NCI-H1436 (cell line): Measurements from ENCODE around the gene TMOD2.
"Not testable (repeated sequence)": the region's sequence is repeated elsewhere in the genome, so short reads cannot be mapped to it uniquely, and the experiment has no call there.

Experiments
- DNase-seq: peaks from one replicate; lab custom pipeline; 2025; lab: John Stamatoyannopoulos, UW

The TMOD2 gene

DNA sequence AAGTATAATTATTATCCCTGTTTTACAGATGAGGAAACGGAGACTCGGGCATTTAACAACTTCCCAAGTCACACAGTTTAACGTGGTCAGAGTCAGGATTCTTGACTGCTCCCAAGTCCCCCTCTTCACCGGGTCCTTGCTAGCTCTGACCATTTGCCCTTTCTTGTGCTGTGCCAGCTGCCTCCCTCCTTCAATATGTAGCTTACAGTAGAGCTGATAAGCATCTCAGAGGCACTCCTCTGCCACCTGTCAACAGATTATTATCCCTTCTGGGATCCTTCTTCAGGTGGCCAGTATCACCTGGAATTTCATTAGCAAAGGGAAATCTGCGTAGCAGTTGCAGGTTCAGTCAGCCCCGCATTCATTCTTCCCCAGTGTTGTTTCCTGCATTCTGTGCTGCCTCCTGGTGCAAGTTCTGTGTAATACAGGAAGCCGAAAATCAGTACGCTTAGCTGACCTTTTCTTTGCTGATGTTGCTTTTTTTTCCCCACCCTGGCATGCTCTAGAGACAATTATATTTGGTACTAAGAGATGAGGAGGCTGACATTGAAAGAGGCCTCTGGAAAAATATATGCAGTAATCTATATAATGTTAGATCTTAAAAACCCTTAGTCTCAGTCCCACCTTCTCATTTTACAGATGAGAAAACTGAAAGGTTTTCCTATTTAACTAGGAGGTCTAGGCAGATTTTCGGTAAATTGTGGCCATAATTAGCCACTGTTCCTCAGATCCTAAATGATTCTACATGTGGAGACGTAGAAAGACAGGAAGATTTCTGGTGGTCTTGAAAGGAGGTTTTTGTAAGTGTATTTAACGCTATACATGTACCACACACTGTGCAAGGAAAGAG, 24.8 kb downstream of the TMOD2 start:
- DNase-seq: no peak

DNA sequence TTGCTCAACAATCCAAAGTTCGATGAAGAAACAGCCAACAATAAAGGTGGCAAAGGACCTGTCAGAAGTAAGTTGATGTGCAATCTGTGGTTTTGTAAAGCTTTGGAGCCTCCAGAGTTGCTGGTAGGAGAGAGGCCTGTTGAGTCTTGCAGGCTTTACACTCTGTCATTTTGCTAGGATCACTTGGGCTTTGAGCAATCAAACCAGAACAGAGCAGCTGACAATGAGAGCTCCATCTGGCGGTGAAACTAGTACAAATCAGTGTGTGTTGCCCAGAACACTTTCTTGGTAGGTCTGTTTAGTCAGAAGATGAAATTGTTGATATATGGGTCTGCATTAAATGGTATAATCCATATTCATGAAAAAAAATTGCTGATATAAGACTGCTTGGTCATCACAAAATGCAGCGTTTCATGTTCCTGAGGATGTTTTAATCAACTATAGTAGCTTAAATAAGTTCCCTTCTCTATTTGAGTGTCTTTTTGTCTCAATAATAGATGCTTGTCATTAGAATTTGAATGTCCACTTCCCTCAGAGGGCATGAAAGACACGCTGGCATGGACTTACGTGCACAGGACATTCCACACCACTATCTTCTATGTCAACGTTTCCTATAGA, 25.7 kb downstream of the TMOD2 start:
- DNase-seq: peak; percentile 49

DNA sequence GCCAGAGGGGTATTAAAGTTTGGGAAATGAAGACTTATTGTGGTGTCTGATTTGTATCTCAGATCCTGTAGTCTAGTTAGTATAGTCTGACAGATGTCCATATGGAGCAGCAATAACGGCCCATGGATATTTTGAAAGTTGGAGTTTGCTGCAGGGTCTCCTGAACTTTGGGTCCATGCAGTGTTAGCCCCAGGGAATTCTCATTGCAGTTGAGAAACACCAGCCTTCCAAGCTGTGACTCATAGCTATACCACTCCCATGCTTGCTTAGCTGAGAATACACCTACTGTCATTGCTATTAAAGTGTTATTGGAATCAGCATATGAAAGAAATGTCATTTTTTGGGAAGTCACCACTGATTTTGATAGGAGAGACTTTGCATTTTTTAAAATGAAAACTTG, 29.2 kb downstream of the TMOD2 start:
- DNase-seq: no peak

DNA sequence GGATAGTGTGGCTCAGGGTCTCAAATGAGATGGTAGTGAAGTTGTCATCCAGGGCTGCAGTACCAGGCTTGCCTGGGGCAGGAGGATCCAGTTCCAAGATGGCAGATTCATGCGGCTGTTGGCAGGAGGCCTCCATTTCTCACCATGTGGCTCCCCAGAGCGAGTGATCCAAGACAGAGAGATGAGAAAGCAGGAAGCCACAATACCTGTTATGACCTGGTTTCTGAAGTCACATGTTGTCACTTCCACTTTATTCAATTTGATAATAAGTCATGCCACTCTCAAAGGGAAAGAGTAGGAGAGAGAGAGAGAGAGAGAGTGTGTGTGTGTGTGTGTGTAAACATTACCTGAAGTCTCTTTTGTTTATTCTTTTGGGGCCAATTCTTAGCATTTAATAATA, 30.1 kb downstream of the TMOD2 start:
- DNase-seq: no peak

DNA sequence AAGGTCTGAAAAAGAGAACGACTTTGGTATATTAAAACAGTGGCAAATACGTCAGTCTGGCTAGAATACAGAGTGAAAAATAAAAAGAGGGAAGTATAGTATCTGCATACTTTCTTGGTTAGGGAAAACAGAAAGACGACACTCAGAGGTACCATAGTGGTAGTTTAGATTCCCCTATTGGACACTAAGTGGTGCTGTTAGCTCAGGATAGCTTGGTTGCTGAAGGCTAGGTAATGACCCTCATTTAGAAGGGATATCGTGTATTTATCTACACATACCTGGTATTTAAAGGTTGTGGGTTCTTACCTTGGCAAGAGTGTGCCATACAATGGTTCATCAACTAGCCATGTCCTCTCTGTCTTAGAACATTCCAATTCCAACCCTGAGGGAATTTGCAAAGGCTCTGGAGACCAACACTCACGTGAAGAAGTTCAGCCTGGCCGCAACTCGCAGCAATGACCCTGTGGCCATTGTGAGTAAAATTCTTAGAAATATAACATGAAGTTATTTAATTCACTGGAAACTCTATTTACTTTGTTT, 31.0 kb downstream of the TMOD2 start:
- no peak for DNase-seq

DNA sequence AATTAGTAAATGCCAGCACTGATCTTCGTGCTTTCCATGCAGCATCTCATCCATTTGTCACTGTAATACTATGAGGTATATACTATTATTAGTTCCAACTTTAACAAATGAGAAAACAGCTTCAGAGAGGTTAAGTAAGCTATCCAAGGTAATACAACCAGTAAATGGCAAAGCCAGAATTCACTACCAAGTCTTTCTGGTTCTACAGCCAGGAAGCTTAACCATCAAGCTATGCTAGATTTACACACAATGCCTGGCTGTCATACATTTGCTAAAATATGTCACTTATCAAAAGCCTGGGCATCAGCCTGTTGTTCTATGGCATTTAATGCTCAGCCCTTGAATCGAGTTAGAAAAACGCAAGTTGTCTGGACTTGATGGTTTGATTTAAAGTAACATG, 32.6 kb downstream of the TMOD2 start:
- no peak for DNase-seq

DNA sequence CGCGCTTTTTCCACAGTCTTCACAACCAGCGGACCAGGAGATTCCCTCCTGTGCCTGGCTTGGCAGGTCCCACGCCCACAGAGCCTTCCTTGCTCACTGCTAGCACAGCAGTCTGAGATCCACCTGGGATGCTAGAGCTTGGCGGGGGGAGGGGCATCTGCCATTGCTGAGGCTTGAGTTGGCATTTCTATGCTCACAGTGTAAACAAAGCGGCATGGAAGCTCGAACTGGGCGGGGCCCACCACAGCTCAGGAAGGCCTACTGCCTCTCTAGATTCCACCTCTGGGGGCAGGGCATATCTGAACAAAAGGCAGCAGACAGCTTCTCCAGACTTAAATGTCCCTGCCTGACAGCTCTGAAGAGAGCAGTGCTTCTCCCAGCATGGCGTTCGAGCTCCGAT, 35.7 kb downstream of the TMOD2 start:
- DNase-seq: not testable (repeated sequence)

DNA sequence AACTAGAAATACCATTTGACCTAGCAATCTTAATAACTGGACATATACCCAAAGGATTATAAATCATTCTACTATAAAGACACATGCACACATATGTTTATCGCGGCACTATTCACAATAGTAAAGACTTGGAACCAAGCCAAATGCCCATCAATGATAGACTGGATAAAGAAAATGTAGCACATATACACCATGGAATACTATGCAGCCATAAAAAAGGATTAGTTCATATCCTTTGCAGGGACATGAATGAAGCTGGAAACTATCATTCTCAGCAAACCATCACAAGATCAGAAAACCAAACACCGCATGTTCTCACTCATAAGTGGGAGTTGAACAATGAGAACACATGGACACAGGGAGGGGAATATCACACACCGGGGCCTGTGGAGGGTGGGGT, 41.1 kb downstream of the TMOD2 start:
- DNase-seq: not testable (repeated sequence)

DNA sequence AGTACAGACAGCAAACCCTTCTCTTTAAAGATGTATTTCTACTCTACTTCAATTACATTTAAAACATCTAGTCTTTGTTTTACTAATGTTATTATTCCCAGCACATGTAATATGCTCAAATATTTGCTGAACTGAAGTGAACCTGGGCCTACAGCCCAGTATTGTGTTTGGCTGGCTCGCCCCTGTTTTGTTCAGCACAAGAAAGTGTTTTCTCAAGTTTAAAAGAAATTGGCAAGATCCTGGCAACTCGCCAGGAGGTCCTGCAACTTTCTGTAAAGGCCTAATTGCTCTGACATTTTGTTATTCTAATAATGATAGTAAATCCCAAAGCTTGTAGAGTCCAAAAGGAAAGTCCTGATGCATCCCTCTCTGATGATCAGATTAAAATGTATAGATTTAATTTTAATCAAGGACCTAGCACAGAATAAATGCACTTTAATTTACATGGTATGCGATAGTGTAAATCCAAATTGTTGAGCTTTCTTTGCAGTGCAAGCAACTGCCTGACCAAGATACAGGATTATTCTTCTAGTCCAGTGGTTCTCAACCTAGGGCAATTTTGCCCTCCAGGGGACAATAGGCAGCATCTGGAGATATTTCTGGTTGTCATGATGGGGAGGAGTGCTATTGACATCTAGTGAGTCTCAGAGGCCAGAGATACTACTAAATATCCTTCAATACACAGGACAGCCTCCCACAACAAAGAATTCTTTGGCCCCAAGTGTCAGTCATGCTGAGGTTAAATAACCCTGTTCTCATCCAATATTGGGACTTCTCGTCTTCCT, 42.3 kb downstream of the TMOD2 start:
- DNase-seq: no peak

DNA sequence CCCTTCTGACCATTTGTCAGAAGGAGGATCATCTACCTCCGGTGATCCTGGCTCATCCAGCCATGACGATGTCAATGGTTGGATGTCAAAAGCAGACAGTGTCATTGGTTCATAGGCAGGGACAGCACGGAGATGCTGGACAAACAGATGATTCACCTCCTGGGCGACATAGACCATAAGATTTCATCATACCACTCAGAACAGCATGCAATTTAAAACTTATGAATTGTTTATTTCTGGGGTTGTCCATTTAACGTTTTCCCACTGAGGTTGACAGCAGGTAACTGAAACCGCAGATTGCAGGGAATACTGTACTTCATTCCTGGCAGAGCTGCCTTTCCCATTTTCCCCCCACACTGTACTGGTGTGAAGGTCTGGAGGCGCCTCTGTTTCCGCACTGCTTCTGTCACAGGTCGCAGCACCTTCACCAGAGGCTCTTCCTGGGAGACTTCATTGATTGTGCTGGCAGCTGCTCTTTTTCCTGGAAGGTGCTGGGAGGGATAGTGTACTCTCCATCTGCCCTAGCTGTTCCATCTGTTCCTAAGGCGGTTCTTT, 45.5 kb downstream of the TMOD2 start:
- DNase-seq: no peak

DNA sequence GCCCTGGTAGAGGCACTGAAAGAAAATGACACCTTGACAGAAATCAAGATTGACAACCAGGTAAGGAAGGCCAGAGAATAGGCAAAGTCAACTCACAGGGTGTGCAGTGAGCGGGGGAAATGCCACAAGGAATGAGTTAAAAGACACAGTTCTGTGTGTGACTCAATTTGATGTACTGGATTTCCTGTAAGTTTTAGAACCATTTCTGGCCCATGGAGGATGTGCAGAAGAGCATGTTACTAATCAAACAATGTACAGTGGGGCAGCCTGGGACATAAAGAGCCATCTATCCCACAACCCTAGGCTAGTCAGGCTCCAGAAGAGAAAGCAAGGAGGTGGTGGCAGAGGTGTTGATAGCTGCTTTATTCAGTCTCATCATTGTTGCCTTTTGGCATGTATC, 46.9 kb downstream of the TMOD2 start:
- no peak for DNase-seq

DNA sequence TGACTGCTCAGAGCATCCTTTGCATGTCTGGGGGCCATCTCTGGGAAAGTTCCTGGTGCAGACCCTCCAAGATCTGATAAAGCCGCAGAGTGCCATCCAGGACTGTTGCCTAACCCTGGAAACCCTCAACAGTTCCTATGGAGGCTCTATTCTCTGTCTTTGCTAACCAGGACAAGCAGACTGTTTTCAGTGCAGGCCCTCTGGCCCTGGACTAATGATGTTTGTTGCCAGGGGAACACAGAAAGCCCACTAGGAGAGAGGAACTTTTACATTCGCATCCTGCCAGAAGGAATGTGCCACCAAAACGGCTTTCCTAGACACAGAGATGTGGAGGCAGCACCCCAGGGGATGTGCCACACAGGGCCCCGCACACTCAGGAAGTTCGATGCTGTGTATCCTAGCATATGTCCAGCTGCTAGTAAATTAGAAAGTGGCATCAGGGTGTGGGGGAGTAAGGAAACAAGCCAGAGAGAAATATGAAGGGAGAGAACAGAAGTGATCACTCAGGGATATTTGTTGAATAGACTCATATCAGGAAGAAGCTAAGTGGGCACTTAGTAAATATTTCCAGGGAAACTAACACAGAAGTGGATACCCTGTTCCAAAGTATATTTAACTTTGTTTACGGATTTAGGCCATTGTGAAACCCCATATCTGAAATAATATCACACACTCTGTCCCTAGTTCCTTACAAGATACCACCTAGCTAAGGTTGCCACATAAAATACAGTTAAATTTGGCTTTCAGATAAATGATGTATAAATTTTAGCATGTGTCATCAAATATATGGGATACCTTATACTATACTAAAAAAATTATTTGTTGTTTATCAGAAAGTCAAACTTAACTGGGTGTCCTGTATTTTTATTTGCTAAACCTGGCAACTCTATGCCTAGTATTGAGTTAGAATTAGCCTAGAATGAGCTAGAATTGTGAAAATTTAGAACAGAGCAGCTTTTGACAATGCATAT, 48.2 kb downstream of the TMOD2 start:
- no peak for DNase-seq

DNA sequence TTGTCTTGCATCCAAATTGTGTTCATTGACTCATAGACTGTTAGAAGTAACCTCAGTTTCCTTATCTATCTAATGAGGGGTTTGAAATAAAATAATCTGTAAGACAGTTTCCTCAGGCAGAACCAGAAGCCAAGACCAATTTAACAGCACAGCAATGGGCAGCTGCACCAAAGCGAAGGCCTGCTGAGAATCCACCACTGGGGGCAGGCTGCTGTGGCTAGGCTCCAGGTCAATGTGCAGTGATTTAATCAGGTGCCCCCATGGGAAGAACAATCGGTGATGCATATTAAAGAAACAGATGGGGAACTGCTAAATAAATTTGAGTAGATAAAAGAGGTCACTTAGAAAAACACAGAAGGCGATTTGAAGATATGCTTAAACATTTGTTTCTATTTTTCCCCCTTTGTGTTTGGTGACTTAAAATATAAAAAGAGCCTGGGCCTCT, 50.0 kb downstream of the TMOD2 start:
- peak; percentile 8 for DNase-seq

DNA sequence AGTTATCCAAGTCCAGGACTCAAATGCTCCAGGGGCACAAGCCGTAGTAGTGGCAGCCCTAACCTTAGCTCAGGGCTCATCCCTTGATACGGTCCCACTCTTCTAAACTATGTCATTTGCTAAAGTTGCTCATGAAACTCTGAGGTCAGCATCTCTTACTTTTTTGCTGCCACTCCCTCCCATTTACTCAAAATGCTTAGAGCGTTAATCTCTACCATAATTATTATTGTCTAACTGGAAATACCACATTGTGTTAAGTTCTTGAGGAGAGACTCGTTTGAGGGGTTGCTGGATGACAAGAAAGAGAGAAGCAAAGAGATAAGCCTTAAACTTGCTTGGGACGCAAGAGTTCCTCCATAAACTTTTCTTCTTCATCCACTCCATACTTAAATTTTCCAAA, 51.2 kb downstream of the TMOD2 start:
- no peak for DNase-seq

DNA sequence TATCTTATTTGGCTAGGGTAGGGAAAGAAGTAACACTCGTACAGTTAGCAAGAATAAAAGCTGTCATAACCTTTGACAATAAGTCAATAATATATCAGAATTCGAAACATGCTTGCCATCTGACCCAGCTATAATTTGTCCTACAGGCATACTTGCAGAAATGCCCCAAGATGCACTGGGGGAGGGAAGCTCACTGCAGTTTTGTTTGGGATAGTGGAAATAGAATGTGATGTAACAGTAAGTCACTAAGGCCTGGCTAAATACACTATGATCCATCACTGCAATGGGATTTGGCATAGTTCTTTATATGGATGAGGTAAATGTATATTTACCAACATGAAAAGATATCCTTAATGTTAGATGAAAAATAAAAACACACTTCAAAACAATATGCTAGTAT, 52.6 kb downstream of the TMOD2 start:
- DNase-seq: no peak

DNA sequence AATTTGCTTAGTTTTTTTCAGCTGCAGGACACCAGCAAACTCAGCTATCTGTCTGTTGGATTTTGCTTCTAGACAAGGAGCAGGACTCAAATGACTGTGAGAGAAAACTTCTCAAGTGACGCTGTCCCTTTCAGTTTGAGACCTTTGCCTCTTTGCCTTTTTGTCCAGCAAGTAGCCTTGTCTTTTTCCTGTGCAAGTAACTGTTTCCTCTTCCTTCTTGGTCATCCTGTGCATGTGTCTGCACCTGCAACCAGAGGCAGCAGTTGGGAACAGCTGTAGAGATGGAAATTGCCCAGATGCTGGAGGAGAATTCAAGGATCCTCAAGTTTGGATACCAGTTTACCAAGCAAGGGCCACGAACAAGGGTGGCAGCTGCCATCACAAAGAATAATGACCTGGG, 54.7 kb downstream of the TMOD2 start:
- DNase-seq: no peak

DNA sequence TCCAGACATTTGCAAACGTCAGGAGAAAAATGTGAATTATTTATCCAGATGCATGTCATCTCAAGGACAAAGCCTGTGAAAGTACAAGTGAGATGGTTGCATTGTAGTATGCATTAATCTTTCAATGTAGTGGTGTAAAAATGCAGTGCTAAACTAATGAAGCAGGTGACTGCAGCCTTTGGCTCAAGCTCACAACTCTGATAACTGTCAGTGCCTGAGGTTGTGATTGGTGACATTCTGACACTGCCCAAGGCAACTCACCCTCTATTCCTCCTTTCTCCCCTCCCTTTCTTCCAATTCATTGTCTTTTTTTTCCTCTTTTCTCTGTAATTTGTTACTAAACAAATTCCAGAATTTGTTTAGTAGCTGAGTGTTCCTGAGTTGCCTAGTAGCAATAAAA, 58.1 kb downstream of the TMOD2 start:
- DNase-seq: no peak

DNA sequence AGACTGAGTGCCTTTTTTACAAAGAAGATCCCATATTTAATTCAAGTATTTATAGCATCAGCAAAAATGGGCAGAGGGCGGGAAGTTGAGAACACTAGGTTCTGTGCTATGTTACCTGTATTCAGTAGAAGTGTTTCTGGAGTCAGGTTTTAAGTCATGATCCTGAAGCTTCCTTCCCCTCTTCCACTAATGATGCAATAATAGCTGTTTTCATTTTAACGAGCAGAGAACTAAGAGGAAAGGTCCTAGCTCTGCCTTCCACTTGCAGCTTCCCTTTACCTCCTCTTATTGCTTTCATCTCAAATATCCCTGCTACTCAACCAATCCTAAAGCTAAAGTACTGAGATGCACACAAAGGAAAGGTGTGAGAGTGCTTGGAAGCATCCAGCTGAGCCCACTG, 61.2 kb downstream of the TMOD2 start:
- DNase-seq: no peak

DNA sequence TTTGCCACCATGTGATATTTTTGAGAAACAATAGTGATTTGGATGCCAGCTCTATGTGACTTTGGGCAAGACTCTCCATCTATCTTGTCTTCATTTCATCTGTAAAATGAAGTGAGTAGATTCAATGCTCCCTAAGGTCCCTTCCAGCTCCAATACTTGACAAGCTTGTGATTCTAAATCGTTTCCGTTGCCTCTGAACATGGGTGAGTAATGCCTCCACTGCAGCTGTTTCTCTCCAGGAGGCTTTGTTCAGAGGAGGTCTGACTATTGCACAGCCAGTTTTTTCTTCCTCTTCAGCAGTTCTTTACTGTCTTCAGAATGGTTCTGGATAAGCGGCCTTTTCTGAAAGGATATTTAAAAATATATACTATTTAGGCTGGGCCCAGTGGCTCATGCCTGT, 63.2 kb downstream of the TMOD2 start:
- no peak for DNase-seq

DNA sequence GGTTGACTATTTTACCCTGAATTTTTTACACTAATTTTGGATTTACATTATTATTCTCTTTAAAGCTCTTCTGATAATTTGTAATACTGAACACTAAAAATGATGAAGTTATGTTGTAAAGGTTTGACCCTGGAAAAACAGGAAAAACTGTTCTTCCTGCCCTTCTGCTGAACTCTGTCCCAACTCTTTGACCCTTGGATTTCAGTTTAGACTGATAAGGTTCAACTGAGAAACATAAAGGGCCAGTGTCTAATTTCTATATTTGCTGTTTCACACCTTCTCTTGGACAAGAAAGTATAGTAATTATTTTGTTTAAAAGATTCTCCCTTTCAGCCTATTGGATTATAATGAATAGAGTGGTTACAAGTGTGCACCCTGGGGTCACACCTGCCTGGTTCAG, 65.2 kb downstream of the TMOD2 start:
- no peak for DNase-seq

DNA sequence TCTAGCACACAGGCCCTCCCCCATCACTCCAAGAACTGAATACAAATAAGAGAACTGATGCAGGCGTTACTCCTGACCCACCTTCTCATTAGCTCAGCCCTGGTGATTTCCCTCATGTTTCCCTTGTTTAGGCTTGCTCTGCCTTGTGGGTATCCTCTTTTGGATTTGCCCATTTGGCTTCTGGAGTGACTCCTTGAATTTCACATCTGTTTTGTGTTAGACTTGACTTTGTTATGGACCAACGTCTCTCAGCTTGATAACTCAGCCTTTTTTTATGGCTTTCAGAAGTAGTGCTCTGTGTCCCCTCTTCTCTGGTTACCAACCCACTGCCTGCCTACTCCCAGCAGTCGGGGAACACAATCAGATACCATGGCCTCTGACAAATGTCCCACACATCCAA, 66.8 kb downstream of the TMOD2 start:
- DNase-seq: no peak
